Colonic mucosa (tissue), 4 donors: ENCODE results near the gene AIF1. TPM values are rescaled to one million over a fixed set of nuclear protein-coding genes. Genes with fewer than 3 reads are reported as not detected.
"Not testable (repeated sequence)": the region's sequence is repeated elsewhere in the genome, so short reads cannot be mapped to it uniquely, and the experiment has no call there.

ENCODE experiments used
- DNase-seq: peaks from one replicate; pipeline ENCODE4 v3.0.0-alpha.2; 2020
- H3K27ac ChIP-seq: fragments of 200-600 bp; one replicate; pipeline ENCODE4 v1.8.0; 2021
- H3K27me3 ChIP-seq: fragments of 200-600 bp; one replicate; pipeline ENCODE4 v1.8.0; 2021
- H3K36me3 ChIP-seq: fragments of 200-600 bp; one replicate; pipeline ENCODE4 v1.8.0; 2021
- H3K4me1 ChIP-seq: fragments of 200-600 bp; one replicate; pipeline ENCODE4 v1.8.0; 2021; ENCODE audit warnings: mild to moderate bottlenecking
- H3K4me3 ChIP-seq: fragments of 200-600 bp; one replicate; pipeline ENCODE4 v1.8.0; 2021
- H3K9ac ChIP-seq, 2 donors: one replicate each; pipeline ENCODE4 v1.7.0; 2013; ENCODE audit warnings: control low read depth in 2 of 2, low read depth in 2 of 2, low read length in 2 of 2
- H3K9me3 ChIP-seq: fragments of 200-600 bp; one replicate; pipeline ENCODE4 v1.8.0; 2021
- intact Hi-C: fragments of 100-400 bp; cut with DNase I; formaldehyde crosslinking; loops from one replicate; pipeline ENCODE4 v1.14.1; 2022
- total RNA-seq, 2 donors: library from RNA; stranded (reverse); fragmentation: NEBNext Ultra II Directional in 1 of 2; extraction: Animal tissue kit (Norgen Biotek cat#: 25700) in 1 of 2; gene quantifications; one replicate each; pipeline ENCODE4 v1.2.1, GENCODE V29; 2021
- TF ChIP-seq, protein P1 (sequence below): fragments of 200-600 bp; IDR thresholded peaks from one replicate; pipeline ENCODE4 v1.8.0; 2022; ENCODE audit warnings: antibody characterized with exemption, mild to moderate bottlenecking
- donor health status: healthy.
- donor health status: DM: no; HTN: no; CAD: no.
- donor health status: DM: no; HTN: no; CAD: no.

Gene AIF1
- total RNA-seq, 2 donors from 2014 or later, result 5.0 to 20.7 TPM

DNA sequence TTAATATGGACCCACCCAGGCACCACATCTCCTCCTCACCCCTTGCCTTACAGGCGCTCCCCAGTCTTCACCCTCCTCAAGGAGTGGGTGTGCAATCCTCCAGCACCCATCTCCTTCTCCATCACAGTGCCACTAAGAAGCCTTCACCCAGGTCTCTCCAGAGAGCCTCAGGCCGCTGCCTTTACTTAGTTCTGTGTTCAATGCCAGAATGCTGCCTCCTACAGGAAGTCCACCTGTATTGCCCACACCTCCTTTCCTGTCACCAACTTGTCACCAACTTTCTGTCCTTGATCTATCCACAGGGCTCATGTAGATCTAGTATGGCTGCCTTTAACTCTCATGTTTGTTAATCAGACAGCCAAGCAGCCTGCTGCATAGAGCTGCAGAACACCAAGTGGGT is 29.5 kb upstream of the AIF1 start:
- H3K27ac ChIP-seq, result peak overlapping the region; percentile 47
- no peaks in the 10 kb centered on the region for H3K36me3 ChIP-seq
- TF ChIP-seq, protein P1, sequence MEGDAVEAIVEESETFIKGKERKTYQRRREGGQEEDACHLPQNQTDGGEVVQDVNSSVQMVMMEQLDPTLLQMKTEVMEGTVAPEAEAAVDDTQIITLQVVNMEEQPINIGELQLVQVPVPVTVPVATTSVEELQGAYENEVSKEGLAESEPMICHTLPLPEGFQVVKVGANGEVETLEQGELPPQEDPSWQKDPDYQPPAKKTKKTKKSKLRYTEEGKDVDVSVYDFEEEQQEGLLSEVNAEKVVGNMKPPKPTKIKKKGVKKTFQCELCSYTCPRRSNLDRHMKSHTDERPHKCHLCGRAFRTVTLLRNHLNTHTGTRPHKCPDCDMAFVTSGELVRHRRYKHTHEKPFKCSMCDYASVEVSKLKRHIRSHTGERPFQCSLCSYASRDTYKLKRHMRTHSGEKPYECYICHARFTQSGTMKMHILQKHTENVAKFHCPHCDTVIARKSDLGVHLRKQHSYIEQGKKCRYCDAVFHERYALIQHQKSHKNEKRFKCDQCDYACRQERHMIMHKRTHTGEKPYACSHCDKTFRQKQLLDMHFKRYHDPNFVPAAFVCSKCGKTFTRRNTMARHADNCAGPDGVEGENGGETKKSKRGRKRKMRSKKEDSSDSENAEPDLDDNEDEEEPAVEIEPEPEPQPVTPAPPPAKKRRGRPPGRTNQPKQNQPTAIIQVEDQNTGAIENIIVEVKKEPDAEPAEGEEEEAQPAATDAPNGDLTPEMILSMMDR, result no peak
- intact Hi-C loops, result no loop called here
- peaks cover 3% of the 10 kb centered on the region for H3K4me1 ChIP-seq
- H3K9me3 ChIP-seq, result no peaks in the 10 kb centered on the region
- DNase-seq, result no peak
- H3K9ac ChIP-seq, result peak overlapping the region in 1 of 2 donors; percentile 7
- no peaks in the 10 kb centered on the region for H3K27me3 ChIP-seq
- H3K4me3 ChIP-seq, result no peak overlapping the region

DNA sequence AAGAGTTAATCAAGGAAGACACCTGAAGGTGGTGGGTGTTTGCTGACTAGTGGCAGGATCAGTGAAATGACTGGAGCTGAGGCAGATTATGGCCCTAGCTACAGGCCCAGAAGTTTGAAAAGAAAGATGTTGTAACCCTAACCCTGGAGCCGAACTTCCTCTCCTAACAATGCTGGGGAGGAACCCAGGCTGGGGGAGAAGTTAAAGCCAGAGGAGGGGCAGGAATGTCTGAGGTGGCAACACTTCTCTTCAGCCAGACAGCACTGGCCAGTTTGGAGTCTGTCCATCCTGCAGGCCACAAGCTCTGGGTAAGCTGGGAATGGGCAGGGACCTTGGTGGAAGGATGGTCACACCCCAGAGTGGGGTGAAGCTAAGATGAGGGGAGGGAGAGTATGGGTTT is 29.0 kb upstream of the AIF1 start, which contains the start of gene LST1:
Gene LST1, plus strand, starts transcription at position 270 of the 400 bp plus-strand sequence. CDS start 1,023 bp downstream, outside the sequence.
- intact Hi-C loops, result no loop called here
- Histone ChIP-seq H3K4me3 (peak within 1 kb of the TSS; percentile 7), H3K27ac (peak within 1 kb of the TSS; percentile 47), H3K9ac (peak within 1 kb of the TSS; percentile 4 to 7), H3K36me3 (no peaks in the 10 kb centered on the region), H3K4me1 (no peaks in the 10 kb centered on the region), H3K9me3 (no peaks in the 10 kb centered on the region), H3K27me3 (no peaks in the 10 kb centered on the region)
- TF ChIP-seq, protein P1, result no peak
- DNase-seq, result no peak

DNA sequence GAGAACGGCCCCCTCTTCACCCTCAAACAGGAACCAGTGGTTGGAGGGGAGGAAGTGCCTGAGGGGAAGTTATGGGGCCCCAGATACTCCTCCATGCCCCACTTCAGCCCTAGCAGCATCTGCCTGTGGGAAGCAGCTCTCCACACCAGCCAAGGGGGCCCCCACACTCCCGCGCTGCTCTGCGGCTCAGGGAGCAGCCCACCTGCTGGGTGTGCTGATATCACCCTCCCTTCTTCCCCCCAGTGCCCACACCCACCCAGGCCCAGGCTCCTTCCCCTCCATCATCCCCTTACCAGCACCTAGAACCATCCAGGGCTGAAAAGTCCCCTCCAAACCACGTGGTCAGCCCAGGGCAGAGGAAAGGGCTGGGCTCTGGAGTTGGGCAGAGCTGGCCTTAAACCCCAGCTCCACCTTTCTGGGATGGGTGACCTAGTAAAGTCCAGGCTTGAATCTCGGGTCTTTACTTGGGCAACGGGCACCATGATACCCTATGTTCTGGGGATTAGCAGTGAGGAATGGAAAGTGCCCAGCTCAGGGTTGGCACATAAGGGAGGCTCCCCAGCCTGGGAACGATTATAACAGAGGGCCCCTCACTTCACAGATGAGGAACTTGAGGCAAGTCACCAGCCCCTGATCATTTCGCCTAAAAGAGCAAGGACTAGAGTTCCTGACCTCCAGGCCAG is 28.3 kb upstream of the AIF1 start:
- H3K4me3 ChIP-seq, result peak overlapping the region; percentile 7
- no peak overlapping the region for H3K9ac ChIP-seq
- no peak for DNase-seq

DNA sequence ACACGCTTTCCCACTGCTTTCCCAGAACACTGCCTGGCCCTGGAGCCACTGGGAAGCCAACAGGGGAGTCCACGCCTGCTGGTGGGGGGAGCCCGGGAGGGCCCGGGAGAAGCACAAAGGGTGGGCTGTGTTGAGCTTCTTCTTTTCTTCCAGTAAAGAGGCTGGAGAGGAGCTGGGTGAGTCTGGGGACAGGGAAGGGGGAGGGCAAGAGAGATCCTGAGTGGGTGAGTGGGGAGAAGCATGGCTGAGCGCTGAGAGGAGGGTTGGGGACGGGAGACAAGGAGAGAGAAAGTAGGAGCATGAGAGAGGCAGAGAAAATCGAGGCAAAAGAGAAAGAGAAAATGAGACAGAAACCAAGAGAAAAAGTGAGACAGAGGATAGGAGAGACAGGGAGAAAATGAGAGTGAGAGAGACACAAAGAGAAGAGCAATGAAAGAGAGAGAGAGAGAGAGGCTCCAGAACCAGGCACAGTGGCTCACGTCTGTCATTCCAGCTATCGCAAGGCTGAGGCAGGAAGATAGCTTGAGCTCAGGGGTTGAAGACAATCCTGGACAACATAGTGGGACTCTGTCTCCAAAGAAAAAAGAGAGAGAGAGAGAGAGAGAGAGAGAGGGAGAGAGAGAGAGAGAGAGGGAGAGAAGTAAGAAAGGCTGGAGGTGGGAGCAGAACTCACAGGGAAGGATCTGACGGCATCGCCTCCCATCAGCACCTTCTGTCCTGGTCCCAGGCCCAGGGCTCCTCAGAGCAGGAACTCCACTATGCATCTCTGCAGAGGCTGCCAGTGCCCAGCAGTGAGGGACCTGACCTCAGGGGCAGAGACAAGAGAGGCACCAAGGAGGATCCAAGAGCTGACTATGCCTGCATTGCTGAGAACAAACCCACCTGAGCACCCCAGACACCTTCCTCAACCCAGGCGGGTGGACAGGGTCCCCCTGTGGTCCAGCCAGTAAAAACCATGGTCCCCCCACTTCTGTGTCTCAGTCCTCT is 26.9 kb upstream of the AIF1 start:
- Histone ChIP-seq H3K9ac (peak overlapping the region; percentile 24 to 38), H3K27me3 (no peaks in the 10 kb centered on the region), H3K36me3 (no peaks in the 10 kb centered on the region), H3K4me3 (peak overlapping the region; percentile 5), H3K9me3 (no peaks in the 10 kb centered on the region), H3K27ac (no peak overlapping the region), H3K4me1 (no peaks in the 10 kb centered on the region)
- intact Hi-C loops, result no loop called here
- no peak for DNase-seq
- TF ChIP-seq, protein P1, result no peak

More for the DNA sequence above, 28.3 kb upstream of the AIF1 start:
- no peaks in the 10 kb centered on the region for H3K27me3 ChIP-seq
- peak overlapping the region; percentile 47 for H3K27ac ChIP-seq
- TF ChIP-seq, protein P1, result no peak
- no peaks in the 10 kb centered on the region for H3K9me3 ChIP-seq
- H3K36me3 ChIP-seq, result no peaks in the 10 kb centered on the region
- H3K4me1 ChIP-seq, result no peaks in the 10 kb centered on the region
- intact Hi-C loops, result no loop called here

DNA sequence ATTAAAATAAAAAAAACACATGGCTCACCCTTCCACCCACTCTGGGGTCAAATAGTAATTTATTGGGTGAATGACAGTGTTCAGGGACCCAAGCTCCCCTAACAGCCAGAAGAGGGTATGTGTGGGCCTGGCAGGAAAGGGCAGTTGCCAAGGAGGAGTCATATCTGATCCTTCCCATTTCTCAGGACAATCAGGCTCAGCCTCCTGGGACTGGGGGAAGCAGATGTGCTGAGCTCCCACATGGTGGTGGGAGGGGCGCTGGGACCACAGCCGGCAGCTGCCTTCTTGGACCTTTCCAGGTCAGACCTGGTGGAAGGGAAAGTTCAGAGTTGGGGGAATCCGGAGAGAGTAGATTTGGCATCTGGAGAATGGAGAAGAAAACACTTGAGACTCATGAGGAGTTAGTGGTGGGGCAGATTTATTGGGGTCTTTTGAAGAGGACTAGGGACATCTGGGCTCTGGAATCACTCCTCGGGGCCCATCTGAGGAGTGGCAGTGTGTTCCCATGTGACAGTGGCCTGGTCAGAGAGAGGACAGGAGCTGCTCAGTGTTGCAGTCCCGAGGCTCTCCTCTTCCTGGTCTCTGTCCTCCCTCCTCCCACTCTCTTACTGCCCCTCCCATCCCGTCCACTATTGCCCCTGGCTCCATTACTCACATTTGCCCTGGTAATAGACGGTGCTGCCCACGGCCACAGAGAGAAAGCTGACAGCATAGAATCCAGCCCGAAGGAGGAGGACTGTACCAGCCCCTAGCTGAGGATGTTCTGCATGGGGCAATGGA is 26.0 kb upstream of the AIF1 start:
- no peaks in the 10 kb centered on the region for H3K36me3 ChIP-seq
- TF ChIP-seq, protein P1, result no peak
- H3K4me3 ChIP-seq, result no peak overlapping the region
- intact Hi-C loops, result no loop called here
- no peaks in the 10 kb centered on the region for H3K4me1 ChIP-seq
- H3K9ac ChIP-seq, result no peak overlapping the region
- H3K27ac ChIP-seq, result no peak overlapping the region
- no peaks in the 10 kb centered on the region for H3K9me3 ChIP-seq
- no peak for DNase-seq
- H3K27me3 ChIP-seq, result no peaks in the 10 kb centered on the region

DNA sequence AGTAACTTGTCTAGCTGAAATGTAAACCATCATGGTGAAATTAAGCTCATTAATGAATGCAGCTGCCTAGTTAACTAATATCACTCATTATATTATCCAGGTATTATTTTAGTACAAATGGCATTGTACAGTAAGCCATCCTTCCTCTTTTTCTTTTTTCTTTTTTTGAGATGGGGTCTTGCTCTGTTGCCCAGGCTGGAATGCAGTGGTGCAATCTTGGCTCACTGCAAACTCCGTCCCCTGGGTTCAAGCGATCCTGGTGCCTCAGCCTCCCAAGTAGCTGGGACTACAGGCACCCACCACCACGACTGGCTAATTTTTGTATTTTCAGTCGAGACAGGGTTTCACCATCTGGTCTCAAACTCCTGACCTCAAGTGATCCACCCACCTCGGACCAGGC is 24.3 kb upstream of the AIF1 start:
- H3K27me3 ChIP-seq, H3K36me3 ChIP-seq, H3K27ac ChIP-seq, H3K9ac ChIP-seq, H3K4me3 ChIP-seq, H3K4me1 ChIP-seq, intact Hi-C loops, H3K9me3 ChIP-seq, DNase-seq: not testable (repeated sequence)
